K562 (cell line): ENCODE measurements around the gene TIPARP. TPM values are rescaled to one million over a fixed set of nuclear protein-coding genes. Genes with fewer than 3 reads are reported as not detected.

ENCODE experiments used
- ATAC-seq: fragments of 200-7000 bp; cut with Tn5 transposase; 3 replicates; pipeline ENCODE4 v1.9.1; 2020; ENCODE audit warnings: moderate library complexity
- BruUV-seq: library from RNA; stranded (reverse); fragments of 400-500 nt; replicated peaks from 2 replicates; lab custom pipeline; 2021; lab: Mats Ljungman, UMichigan
- CTCF ChIA-PET: fragments of 300-600 bp; formaldehyde crosslinking; extraction: SDS; loops from one replicate; lab custom pipeline; 2021; ENCODE audit warnings: low intra/inter-chr PET ratio; lab: Yijun Ruan, JAX
- POLR2A ChIA-PET: fragments of 300-600, 350-650 bp; sonication (Branson Sonifier 250); formaldehyde crosslinking; extraction: SDS; loops from one replicate; lab custom pipeline; 2021; ENCODE audit warnings: antibody characterized with exemption, inconsistent platforms; lab: Yijun Ruan, JAX
- DNase-seq, 4 experiments: peaks; one replicate each; pipeline versions ENCODE4 v3.0.0 to v3.0.0-alpha.2; 2011 to 2018; ENCODE audit warnings: low spot score in 3 of 4, mixed read lengths in 3 of 4; ENCODE audit errors: extremely low read depth in 1 of 4
- FAIRE-seq: peaks from 2 replicates; lab custom pipeline; 2011; peaks lifted over from hg19 to GRCh38; lab: Jason Lieb, UNC
- H2AFZ ChIP-seq: 2 replicates; pipeline ENCODE4 v1.6.0; 2011; ENCODE audit warnings: low read depth, low read length, control low read depth, inconsistent platforms
- H3K27ac ChIP-seq: fragments of 200-600 bp; 3 replicates; pipeline ENCODE4 v1.8.0; 2011; ENCODE audit warnings: low read depth, mild to moderate bottlenecking, control low read depth, inconsistent platforms, low read length, moderate library complexity, mixed read lengths; ENCODE audit errors: extremely low read depth
- H3K27me3 ChIP-seq, 2 experiments: fragments of 300-600 bp in 1 of 2; 2 replicates in 1 of 2; 3 replicates in 1 of 2; pipeline versions ENCODE4 v1.6.0 to v1.8.0; 2011; ENCODE audit warnings: inconsistent platforms in 2 of 2, low read length in 2 of 2, mild to moderate bottlenecking in 1 of 2, mixed read lengths in 1 of 2, moderate library complexity in 1 of 2; ENCODE audit not compliant: control insufficient read depth in 2 of 2, insufficient read depth in 2 of 2
- H3K36me3 ChIP-seq: fragments of 300-600 bp; 3 replicates; pipeline ENCODE4 v1.8.0; 2011; ENCODE audit warnings: mild to moderate bottlenecking, low read length, inconsistent platforms; ENCODE audit not compliant: control insufficient read depth, insufficient read depth
- H3K4me1 ChIP-seq, 2 experiments: fragments of 200-600 bp in 1 of 2; replicated peaks in 1 of 2; 2 replicates in 1 of 2; 3 replicates in 1 of 2; pipeline versions ENCODE4 v1.5.1 to v1.8.0; 2011; ENCODE audit warnings: inconsistent platforms in 2 of 2, low read length in 2 of 2, mild to moderate bottlenecking in 1 of 2, mixed read lengths in 1 of 2, moderate library complexity in 1 of 2; ENCODE audit not compliant: control insufficient read depth in 2 of 2, insufficient read depth in 2 of 2
- H3K4me2 ChIP-seq: 2 replicates; pipeline ENCODE4 v1.6.1; 2011; ENCODE audit warnings: low read length, control low read depth, inconsistent platforms, mixed read lengths; ENCODE audit not compliant: insufficient read depth
- H3K4me3 ChIP-seq: fragments of 200-600 bp; sonication (generic), shearing (Covaris generic); 2 replicates; pipeline ENCODE4 v1.5.1; 2016; ENCODE audit warnings: control low read depth, inconsistent platforms
- H3K79me2 ChIP-seq: fragments of 200-600 bp; 3 replicates; pipeline ENCODE4 v1.8.0; 2011; ENCODE audit warnings: low read length, inconsistent platforms; ENCODE audit not compliant: control insufficient read depth, insufficient read depth
- H3K9ac ChIP-seq, 2 experiments: 2 replicates each; pipeline versions ENCODE4 v1.6.0 to v1.6.1; 2011; ENCODE audit warnings: low read depth in 2 of 2, low read length in 2 of 2, control low read depth in 1 of 2, inconsistent platforms in 1 of 2, mild to moderate bottlenecking in 1 of 2, mixed read lengths in 1 of 2; ENCODE audit not compliant: insufficient read depth in 1 of 2
- H3K9me1 ChIP-seq: one replicate; pipeline ENCODE4 v1.6.0; 2011; ENCODE audit warnings: inconsistent platforms, mild to moderate bottlenecking, low read length, moderate library complexity; ENCODE audit not compliant: control insufficient read depth, insufficient read depth
- H3K9me3 ChIP-seq: replicated peaks from 2 replicates; pipeline ENCODE4 v1.5.1; 2011; ENCODE audit warnings: low read depth, low read length, inconsistent platforms; ENCODE audit not compliant: control insufficient read depth, insufficient read depth
- H4K20me1 ChIP-seq: replicated peaks from 2 replicates; pipeline ENCODE4 v1.6.1; 2011; ENCODE audit warnings: low read length, inconsistent platforms, mixed read lengths; ENCODE audit not compliant: control insufficient read depth, insufficient read depth
- BCL6 ChIP-seq: fragments of 250-450 bp; sonication (Bioruptor Pico); IDR thresholded peaks from 2 replicates; pipeline ENCODE4 v1.4.0; 2020
- CBFA2T3 ChIP-seq: fragments of 450-650 bp; IDR thresholded peaks from 2 replicates; pipeline ENCODE4 v1.6.1; 2017
- FIP1L1 ChIP-seq: fragments of 200-400 bp; formaldehyde crosslinking; IDR thresholded peaks from 2 replicates; pipeline ENCODE4 v1.6.1; 2018; ENCODE audit warnings: mild to moderate bottlenecking, low read depth, low read length; ENCODE audit not compliant: poor library complexity, severe bottlenecking
- HCFC1 ChIP-seq: IDR thresholded peaks from 2 replicates; pipeline ENCODE4 v1.6.1; 2012; ENCODE audit warnings: low read depth, low read length, improper control_type of control experiment
- LARP7 ChIP-seq: fragments of 450-650 bp; IDR thresholded peaks from 2 replicates; pipeline ENCODE4 v1.6.1; 2016
- MED1 ChIP-seq: sonication (generic); formaldehyde crosslinking; IDR thresholded peaks from 2 replicates; pipeline ENCODE4 v1.8.1; 2023; ENCODE audit warnings: missing genetic modification reagents, borderline replicate concordance
- RBM14 ChIP-seq: fragments of 200-400 bp; formaldehyde crosslinking; IDR thresholded peaks from 2 replicates; pipeline ENCODE4 v1.6.1; 2018; ENCODE audit warnings: low read depth, mild to moderate bottlenecking, low read length, moderate library complexity, borderline replicate concordance; ENCODE audit not compliant: insufficient read depth
- RNF2 ChIP-seq: sonication (generic); IDR thresholded peaks from 2 replicates; pipeline ENCODE4 v1.6.1; 2016
- SP1 ChIP-seq: sonication (generic); formaldehyde crosslinking; IDR thresholded peaks from 2 replicates; pipeline ENCODE4 v1.8.1; 2022; ENCODE audit warnings: mild to moderate bottlenecking, missing genetic modification reagents
- ZEB2 ChIP-seq: fragments of 450-650 bp; IDR thresholded peaks from 2 replicates; pipeline ENCODE4 v1.6.1; 2016
- ZNF239 ChIP-seq: fragments of 250-450 bp; sonication (Bioruptor Pico); IDR thresholded peaks from 2 replicates; pipeline ENCODE4 v1.4.0; 2020; ENCODE audit warnings: mild to moderate bottlenecking
- ZNF57 ChIP-seq: fragments of 450-650 bp; formaldehyde crosslinking; IDR thresholded peaks from 2 replicates; pipeline ENCODE4 v1.4.0; 2020; ENCODE audit warnings: mild to moderate bottlenecking, moderate library complexity
- ZNF589 ChIP-seq: fragments of 200-800 bp; sonication (Bioruptor generic); IDR thresholded peaks from 2 replicates; pipeline ENCODE4 v1.6.1; 2016; ENCODE audit warnings: low read depth, missing genetic modification characterization, missing compliant biosample characterization
- WGBS: fragments of 100-300 bp; shearing (Covaris generic); methylation state at CpG from one replicate; pipeline ENCODE4 v1.1.6; 2016; ENCODE audit warnings: low coverage, mixed read lengths; ENCODE audit not compliant: insufficient coverage; ENCODE audit errors: missing lambda C conversion rate; 5-methylcytosine and 5-hydroxymethylcytosine counted together
- in situ Hi-C: fragments of 300-500 bp; cut with MboI; formaldehyde crosslinking; loops from 4 replicates; pipeline ENCODE4 v1.15.0; 2018; ENCODE audit warnings: inconsistent platforms, mixed read lengths
- intact Hi-C: fragments of 100-400 bp; cut with micrococcal nuclease; formaldehyde crosslinking; loops from 2 replicates; pipeline ENCODE4 v1.14.2; 2022
- polyA plus RNA-seq, 8 experiments: library from polyadenylated mRNA; depleted of rRNA in 4 of 8; stranded (reverse) in 5 of 8; unstranded in 3 of 8; fragments of >200 nt; fragmentation: Nextera tagmentation in 2 of 8; fragmentation: Illumina TruSeq in 1 of 8; extraction: Ambion mirVana in 2 of 8; extraction: Trizol in 1 of 8; gene quantifications; 2 replicates each; pipeline versions ENCODE4 v1.2.1 to v1.2.3, GENCODE V29; 2011 to 2014; ENCODE audit warnings: inconsistent platforms in 1 of 8, missing spikeins in 1 of 8
- total RNA-seq, 7 experiments: library from RNA; depleted of rRNA in 6 of 7; stranded (reverse); fragments of >200 nt in 6 of 7; fragmentation: Illumina TruSeq in 2 of 7; extraction: Trizol in 2 of 7; gene quantifications; 2 replicates each; pipeline versions ENCODE4 v1.2.1 to v1.2.3, GENCODE V29; 2011 to 2021; ENCODE audit warnings: low replicate concordance in 1 of 7
- TF ChIP-seq, protein P1 (sequence below), 2 experiments: fragments of 450-650 bp; IDR thresholded peaks; 2 replicates each; pipeline ENCODE4 v1.6.1; 2016

TIPARP gene
- total and polyA plus RNA-seq, 9 of the 15 experiments (the other 6 are each of a cell fraction or from before 2014, with no cell fraction given): 2.4 to 29.4 (median 15.1) TPM

DNA sequence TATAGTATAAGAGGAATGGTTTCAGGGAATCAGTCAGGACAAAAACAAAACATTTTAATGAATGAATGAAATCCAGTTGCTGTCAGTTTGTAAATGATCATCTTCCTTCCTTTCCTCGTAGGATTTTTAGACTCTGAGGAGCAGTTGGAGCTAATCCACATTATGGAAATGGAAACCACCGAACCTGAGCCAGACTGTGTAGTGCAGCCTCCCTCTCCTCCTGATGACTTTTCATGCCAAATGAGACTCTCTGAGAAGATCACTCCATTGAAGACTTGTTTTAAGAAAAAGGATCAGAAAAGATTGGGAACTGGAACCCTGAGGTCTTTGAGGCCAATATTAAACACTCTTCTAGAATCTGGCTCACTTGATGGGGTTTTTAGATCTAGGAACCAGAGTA, 3.1 kb downstream of the TIPARP start:
- TF ChIP-seq HCFC1: no peak
- no peak for TF ChIP-seq CBFA2T3
- TF ChIP-seq ZNF57: no peak
- FAIRE-seq (no peak), ATAC-seq (no peak), DNase-seq (no peak)
- no peaks in the 10 kb centered on the region for H3K9me1 ChIP-seq
- in situ Hi-C loops: loop anchor here (25.0 kb wide), 1 partner anchor 540 kb away; no protein-coding TSS in a partner anchor
- intact Hi-C loops: loop anchor here (5.0 to 10.0 kb wide), 3 partner anchors 135 to 213 kb away; partner anchors contain the start of gene LEKR1
- 0 out of 4 replicates have a peak overlapping the region, but pooled peaks of 1 of the 2 experiments have one; percentile 78 for H3K9ac ChIP-seq
- 61% methylated on average over 2 of the region's 2 CpGs for WGBS
- H2AFZ ChIP-seq: no peak overlapping the region
- peaks cover 21 to 45% of the 10 kb centered on the region in 2 experiments; a peak in 4 of 5 replicates for H3K4me1 ChIP-seq
- ChIA-PET POLR2A (interaction anchor here (0.6 to 1.9 kb wide), 6 partner anchors 9 to 411 kb away, joined by 3 to 14 read pairs (median 5); no protein-coding TSS in a partner anchor), CTCF (no interaction called here)
- 0 out of 2 replicates have a peak overlapping the region, but pooled peaks have one; percentile 4 for H3K4me2 ChIP-seq
- no peak overlapping the region for H3K27ac ChIP-seq
- H3K4me3 ChIP-seq: no peak overlapping the region
- H3K36me3 ChIP-seq: peaks cover 54% of the 10 kb centered on the region
- H3K27me3 ChIP-seq: no peaks in the 10 kb centered on the region
- H3K79me2 ChIP-seq: peaks cover 79% of the 10 kb centered on the region
- no peaks in the 10 kb centered on the region; the same call in 1 of the 2 replicates for H3K9me3 ChIP-seq
- peaks cover 44% of the 10 kb centered on the region for H4K20me1 ChIP-seq
- BruUV-seq: no TSS peak

DNA sequence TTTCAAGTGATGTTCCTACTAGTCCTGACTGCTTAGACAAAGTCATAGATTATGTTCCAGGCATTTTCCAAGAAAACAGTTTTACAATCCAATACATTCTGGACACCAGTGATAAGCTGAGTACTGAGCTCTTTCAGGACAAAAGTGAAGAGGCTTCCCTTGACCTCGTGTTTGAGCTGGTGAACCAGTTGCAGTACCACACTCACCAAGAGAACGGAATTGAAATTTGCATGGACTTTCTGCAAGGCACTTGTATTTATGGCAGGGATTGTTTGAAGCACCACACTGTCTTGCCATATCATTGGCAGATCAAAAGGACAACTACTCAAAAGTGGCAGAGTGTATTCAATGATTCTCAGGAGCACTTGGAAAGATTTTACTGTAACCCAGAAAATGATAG, 3.8 kb downstream of the TIPARP start:
- TF ChIP-seq ZNF589 (no peak), ZEB2 (no peak), SP1 (CRISPR knock-in tag) (no peak), RNF2 (no peak), MED1 (no peak), LARP7 (no peak), FIP1L1 (no peak), BCL6 (CRISPR knock-in tag) (no peak), RBM14 (no peak), ZNF239 (CRISPR knock-in tag) (no peak)
- TF ChIP-seq, protein P1, sequence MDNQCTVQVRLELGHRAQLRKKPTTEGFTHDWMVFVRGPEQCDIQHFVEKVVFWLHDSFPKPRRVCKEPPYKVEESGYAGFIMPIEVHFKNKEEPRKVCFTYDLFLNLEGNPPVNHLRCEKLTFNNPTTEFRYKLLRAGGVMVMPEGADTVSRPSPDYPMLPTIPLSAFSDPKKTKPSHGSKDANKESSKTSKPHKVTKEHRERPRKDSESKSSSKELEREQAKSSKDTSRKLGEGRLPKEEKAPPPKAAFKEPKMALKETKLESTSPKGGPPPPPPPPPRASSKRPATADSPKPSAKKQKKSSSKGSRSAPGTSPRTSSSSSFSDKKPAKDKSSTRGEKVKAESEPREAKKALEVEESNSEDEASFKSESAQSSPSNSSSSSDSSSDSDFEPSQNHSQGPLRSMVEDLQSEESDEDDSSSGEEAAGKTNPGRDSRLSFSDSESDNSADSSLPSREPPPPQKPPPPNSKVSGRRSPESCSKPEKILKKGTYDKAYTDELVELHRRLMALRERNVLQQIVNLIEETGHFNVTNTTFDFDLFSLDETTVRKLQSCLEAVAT (IDR thresholded peaks at IDR 0.05): no peak
- TF ChIP-seq, all 486 proteins: peak for 0
- Histone ChIP-seq H3K79me2 (peaks cover 86% of the 10 kb centered on the region), H3K9ac (no peak overlapping the region; a peak in 1 of 4 replicates), H3K4me2 (0 out of 2 replicates have a peak overlapping the region, but pooled peaks have one; percentile 4), H3K27ac (no peak overlapping the region), H3K9me3 (no peaks in the 10 kb centered on the region; the same call in 1 of the 2 replicates), H4K20me1 (peaks cover 44% of the 10 kb centered on the region), H3K4me3 (no peak overlapping the region), H3K27me3 (no peaks in the 10 kb centered on the region), H3K4me1 (peaks cover 21 to 45% of the 10 kb centered on the region in 2 experiments; a peak in 4 of 5 replicates), H3K9me1 (no peaks in the 10 kb centered on the region), H2AFZ (no peak overlapping the region), H3K36me3 (peaks cover 57% of the 10 kb centered on the region)
- DNase-seq (no peak), FAIRE-seq (no peak), ATAC-seq (no peak)
- BruUV-seq: no TSS peak
- in situ Hi-C loops (loop anchor here (25.0 kb wide), 1 partner anchor 541 kb away; no protein-coding TSS in a partner anchor), intact Hi-C loops (loop anchor here (5.0 to 10.0 kb wide), 3 partner anchors 134 to 213 kb away; partner anchors contain the start of gene LEKR1)
- WGBS: 29% methylated on average over 2 of the region's 2 CpGs
- POLR2A ChIA-PET: interaction anchor here (0.6 to 1.9 kb wide), 6 partner anchors 8 to 504 kb away, joined by 3 to 14 read pairs (median 5); no protein-coding TSS in a partner anchor
- CTCF ChIA-PET: no interaction called here
